ENCODE data around the gene KASH5. TPM values are rescaled to one million over a fixed set of nuclear protein-coding genes. Genes with fewer than 3 reads are reported as not detected.

KASH5 gene
- total and polyA plus RNA-seq, 2 of the 13 experiments (the other 11 are each of a cell fraction or from before 2014, with no cell fraction given) = not detected

DNA sequence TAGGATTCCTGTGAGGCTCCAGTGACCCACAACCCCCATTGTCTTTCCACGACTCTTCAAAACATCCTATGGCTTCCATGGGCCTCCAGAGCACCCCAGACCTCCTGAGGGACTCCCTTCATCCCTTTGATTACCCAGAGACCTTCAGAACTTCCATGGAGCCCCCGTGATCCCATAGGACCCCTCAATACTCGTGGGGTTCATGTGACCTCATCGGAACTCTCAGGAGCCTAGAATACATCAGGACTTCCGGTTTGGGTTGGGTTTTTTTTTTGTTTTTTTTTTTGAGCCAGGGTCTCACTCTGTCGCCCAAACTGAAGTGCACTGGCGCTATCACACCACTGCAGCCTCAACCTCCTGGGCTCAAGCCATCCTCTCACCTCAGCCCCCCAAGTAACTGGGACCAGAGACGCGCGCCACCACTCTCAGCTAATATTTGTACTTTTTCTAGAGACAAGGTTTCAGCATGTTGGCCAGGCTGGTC, 65.8 kb downstream of the KASH5 start (continued):
- TF ChIP-seq TCF12 (IDR thresholded peaks at IDR 0.05) (no peak), TCF12 (CRISPR knock-in tag; IDR thresholded peaks at IDR 0.05) (0 out of 2 replicates have a peak, but pooled peaks have one; percentile 32), ZNF644 (CRISPR knock-in tag; IDR thresholded peaks at IDR 0.05; ENCODE audit: low read depth) (no peak), NR1H2 (CRISPR knock-in tag; IDR thresholded peaks at IDR 0.05; ENCODE audit: borderline replicate concordance, low read depth) (no peak), PAX8 (CRISPR knock-in tag; IDR thresholded peaks at IDR 0.05; ENCODE audit: borderline replicate concordance) (no peak), PAWR (CRISPR knock-in tag; IDR thresholded peaks at IDR 0.05; ENCODE audit: borderline replicate concordance) (0 out of 2 replicates have a peak, but pooled peaks have one; percentile 63), ZNF564 (CRISPR knock-in tag; IDR thresholded peaks at IDR 0.05) (no peak), ZNF446 (CRISPR knock-in tag; IDR thresholded peaks at IDR 0.05) (0 out of 2 replicates have a peak, but pooled peaks have one; percentile 67), SOX6 (IDR thresholded peaks at IDR 0.05) (no peak), SOX6 (CRISPR knock-in tag; IDR thresholded peaks at IDR 0.05) (no peak), ZMAT3 (CRISPR knock-in tag; conservative IDR thresholded peaks at IDR 0.05) (no peak), SNAPC2 (CRISPR knock-in tag; IDR thresholded peaks at IDR 0.05) (0 out of 2 replicates have a peak, but pooled peaks have one; percentile 13), REXO4 (CRISPR knock-in tag; IDR thresholded peaks at IDR 0.05; ENCODE audit: borderline replicate concordance) (no peak), ATF7 (IDR thresholded peaks at IDR 0.05) (no peak), ATF7 (CRISPR knock-in tag; IDR thresholded peaks at IDR 0.05) (peak; percentile 59), SNAI1 (CRISPR knock-in tag; IDR thresholded peaks at IDR 0.05; ENCODE audit: borderline replicate concordance) (peak; percentile 75; the same call in 1 of the 2 replicates), ZNF761 (CRISPR knock-in tag; conservative IDR thresholded peaks at IDR 0.05) (no peak), NR2F2 (IDR thresholded peaks at IDR 0.05; ENCODE audit: borderline replicate concordance, low read depth) (peak; percentile 10; the same call in 1 of the 2 replicates), ATF1 (CRISPR knock-in tag; IDR thresholded peaks at IDR 0.05) (0 out of 2 replicates have a peak, but pooled peaks have one; percentile 36)
- TF ChIP-seq, protein P1, sequence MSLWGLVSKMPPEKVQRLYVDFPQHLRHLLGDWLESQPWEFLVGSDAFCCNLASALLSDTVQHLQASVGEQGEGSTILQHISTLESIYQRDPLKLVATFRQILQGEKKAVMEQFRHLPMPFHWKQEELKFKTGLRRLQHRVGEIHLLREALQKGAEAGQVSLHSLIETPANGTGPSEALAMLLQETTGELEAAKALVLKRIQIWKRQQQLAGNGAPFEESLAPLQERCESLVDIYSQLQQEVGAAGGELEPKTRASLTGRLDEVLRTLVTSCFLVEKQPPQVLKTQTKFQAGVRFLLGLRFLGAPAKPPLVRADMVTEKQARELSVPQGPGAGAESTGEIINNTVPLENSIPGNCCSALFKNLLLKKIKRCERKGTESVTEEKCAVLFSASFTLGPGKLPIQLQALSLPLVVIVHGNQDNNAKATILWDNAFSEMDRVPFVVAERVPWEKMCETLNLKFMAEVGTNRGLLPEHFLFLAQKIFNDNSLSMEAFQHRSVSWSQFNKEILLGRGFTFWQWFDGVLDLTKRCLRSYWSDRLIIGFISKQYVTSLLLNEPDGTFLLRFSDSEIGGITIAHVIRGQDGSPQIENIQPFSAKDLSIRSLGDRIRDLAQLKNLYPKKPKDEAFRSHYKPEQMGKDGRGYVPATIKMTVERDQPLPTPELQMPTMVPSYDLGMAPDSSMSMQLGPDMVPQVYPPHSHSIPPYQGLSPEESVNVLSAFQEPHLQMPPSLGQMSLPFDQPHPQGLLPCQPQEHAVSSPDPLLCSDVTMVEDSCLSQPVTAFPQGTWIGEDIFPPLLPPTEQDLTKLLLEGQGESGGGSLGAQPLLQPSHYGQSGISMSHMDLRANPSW (CRISPR knock-in tag; IDR thresholded peaks at IDR 0.05; ENCODE audit: borderline replicate concordance) = 0 out of 2 replicates have a peak, but pooled peaks have one; percentile 27
- TF ChIP-seq, protein P2, sequence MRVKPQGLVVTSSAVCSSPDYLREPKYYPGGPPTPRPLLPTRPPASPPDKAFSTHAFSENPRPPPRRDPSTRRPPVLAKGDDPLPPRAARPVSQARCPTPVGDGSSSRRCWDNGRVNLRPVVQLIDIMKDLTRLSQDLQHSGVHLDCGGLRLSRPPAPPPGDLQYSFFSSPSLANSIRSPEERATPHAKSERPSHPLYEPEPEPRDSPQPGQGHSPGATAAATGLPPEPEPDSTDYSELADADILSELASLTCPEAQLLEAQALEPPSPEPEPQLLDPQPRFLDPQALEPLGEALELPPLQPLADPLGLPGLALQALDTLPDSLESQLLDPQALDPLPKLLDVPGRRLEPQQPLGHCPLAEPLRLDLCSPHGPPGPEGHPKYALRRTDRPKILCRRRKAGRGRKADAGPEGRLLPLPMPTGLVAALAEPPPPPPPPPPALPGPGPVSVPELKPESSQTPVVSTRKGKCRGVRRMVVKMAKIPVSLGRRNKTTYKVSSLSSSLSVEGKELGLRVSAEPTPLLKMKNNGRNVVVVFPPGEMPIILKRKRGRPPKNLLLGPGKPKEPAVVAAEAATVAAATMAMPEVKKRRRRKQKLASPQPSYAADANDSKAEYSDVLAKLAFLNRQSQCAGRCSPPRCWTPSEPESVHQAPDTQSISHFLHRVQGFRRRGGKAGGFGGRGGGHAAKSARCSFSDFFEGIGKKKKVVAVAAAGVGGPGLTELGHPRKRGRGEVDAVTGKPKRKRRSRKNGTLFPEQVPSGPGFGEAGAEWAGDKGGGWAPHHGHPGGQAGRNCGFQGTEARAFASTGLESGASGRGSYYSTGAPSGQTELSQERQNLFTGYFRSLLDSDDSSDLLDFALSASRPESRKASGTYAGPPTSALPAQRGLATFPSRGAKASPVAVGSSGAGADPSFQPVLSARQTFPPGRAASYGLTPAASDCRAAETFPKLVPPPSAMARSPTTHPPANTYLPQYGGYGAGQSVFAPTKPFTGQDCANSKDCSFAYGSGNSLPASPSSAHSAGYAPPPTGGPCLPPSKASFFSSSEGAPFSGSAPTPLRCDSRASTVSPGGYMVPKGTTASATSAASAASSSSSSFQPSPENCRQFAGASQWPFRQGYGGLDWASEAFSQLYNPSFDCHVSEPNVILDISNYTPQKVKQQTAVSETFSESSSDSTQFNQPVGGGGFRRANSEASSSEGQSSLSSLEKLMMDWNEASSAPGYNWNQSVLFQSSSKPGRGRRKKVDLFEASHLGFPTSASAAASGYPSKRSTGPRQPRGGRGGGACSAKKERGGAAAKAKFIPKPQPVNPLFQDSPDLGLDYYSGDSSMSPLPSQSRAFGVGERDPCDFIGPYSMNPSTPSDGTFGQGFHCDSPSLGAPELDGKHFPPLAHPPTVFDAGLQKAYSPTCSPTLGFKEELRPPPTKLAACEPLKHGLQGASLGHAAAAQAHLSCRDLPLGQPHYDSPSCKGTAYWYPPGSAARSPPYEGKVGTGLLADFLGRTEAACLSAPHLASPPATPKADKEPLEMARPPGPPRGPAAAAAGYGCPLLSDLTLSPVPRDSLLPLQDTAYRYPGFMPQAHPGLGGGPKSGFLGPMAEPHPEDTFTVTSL (CRISPR knock-in tag; IDR thresholded peaks at IDR 0.05; ENCODE audit: borderline replicate concordance) = peak; percentile 30; the same call in 1 of the 2 replicates
- TF ChIP-seq, protein P3, sequence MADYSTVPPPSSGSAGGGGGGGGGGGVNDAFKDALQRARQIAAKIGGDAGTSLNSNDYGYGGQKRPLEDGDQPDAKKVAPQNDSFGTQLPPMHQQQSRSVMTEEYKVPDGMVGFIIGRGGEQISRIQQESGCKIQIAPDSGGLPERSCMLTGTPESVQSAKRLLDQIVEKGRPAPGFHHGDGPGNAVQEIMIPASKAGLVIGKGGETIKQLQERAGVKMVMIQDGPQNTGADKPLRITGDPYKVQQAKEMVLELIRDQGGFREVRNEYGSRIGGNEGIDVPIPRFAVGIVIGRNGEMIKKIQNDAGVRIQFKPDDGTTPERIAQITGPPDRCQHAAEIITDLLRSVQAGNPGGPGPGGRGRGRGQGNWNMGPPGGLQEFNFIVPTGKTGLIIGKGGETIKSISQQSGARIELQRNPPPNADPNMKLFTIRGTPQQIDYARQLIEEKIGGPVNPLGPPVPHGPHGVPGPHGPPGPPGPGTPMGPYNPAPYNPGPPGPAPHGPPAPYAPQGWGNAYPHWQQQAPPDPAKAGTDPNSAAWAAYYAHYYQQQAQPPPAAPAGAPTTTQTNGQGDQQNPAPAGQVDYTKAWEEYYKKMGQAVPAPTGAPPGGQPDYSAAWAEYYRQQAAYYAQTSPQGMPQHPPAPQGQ (CRISPR knock-in tag; IDR thresholded peaks at IDR 0.05; ENCODE audit: borderline replicate concordance) = no peak

Measured in HepG2 (cell line).